Neural cell (in vitro differentiated cells): ENCODE measurements around the gene TTC23. TPM values are rescaled to one million over a fixed set of nuclear protein-coding genes. Genes with fewer than 3 reads are reported as not detected.

ENCODE experiments used
- H2AFZ ChIP-seq: fragments of 200-600, 300-800 bp; sonication (generic), shearing (Covaris generic); 2 replicates; pipeline ENCODE4 v1.6.0; 2014; ENCODE audit warnings: low read depth, mild to moderate bottlenecking, antibody characterized with exemption, low read length, moderate library complexity
- H3F3A ChIP-seq: fragments of 200-600 bp; shearing (Covaris generic); 2 replicates; pipeline ENCODE4 v1.6.1; 2016; ENCODE audit warnings: mild to moderate bottlenecking, moderate library complexity, mixed read lengths, antibody characterized with exemption, low read length; ENCODE audit not compliant: insufficient read depth, poor library complexity, severe bottlenecking
- H3K27ac ChIP-seq: fragments of 200-600, 300-800 bp; sonication (generic), shearing (Covaris generic); 2 replicates; pipeline ENCODE4 v1.5.1; 2014; ENCODE audit warnings: mild to moderate bottlenecking, low read length, moderate library complexity
- H3K27me3 ChIP-seq: fragments of 300-800, 200-600 bp; sonication (generic), shearing (Covaris generic); 2 replicates; pipeline ENCODE4 v1.6.0; 2014; ENCODE audit warnings: mild to moderate bottlenecking, low read depth, low read length, moderate library complexity; ENCODE audit not compliant: insufficient read depth
- H3K36me3 ChIP-seq: fragments of 300-800, 200-600 bp; sonication (generic), shearing (Covaris generic); 2 replicates; pipeline ENCODE4 v1.5.1; 2014; ENCODE audit warnings: mild to moderate bottlenecking, antibody characterized with exemption, low read length, moderate library complexity; ENCODE audit not compliant: insufficient read depth
- H3K4me2 ChIP-seq: fragments of 300-800, 200-600 bp; sonication (generic), shearing (Covaris generic); 2 replicates; pipeline ENCODE4 v1.6.0; 2014; ENCODE audit warnings: mild to moderate bottlenecking, low read length
- H3K4me3 ChIP-seq: fragments of 300-800, 200-600 bp; sonication (generic), shearing (Covaris generic); 2 replicates; pipeline ENCODE4 v1.5.1; 2014; ENCODE audit warnings: mild to moderate bottlenecking, low read length, moderate library complexity
- H3K79me2 ChIP-seq: fragments of 200-600 bp; shearing (Covaris generic); replicated peaks from 2 replicates; pipeline ENCODE4 v1.6.0; 2014; ENCODE audit warnings: mild to moderate bottlenecking, low read length, moderate library complexity; ENCODE audit not compliant: insufficient read depth
- H3K9ac ChIP-seq: fragments of 300-800, 200-600 bp; sonication (generic), shearing (Covaris generic); 2 replicates; pipeline ENCODE4 v1.6.1; 2016; ENCODE audit warnings: mild to moderate bottlenecking, low read length, mixed read lengths
- H3K9me2 ChIP-seq: fragments of 200-600 bp; shearing (Covaris generic); 2 replicates; pipeline ENCODE4 v1.6.1; 2016; ENCODE audit warnings: mild to moderate bottlenecking, low read length, mixed read lengths; ENCODE audit not compliant: insufficient read depth
- H3K9me3 ChIP-seq: fragments of 200-600, 300-800 bp; sonication (generic), shearing (Covaris generic); 2 replicates; pipeline ENCODE4 v1.6.1; 2016; ENCODE audit warnings: mild to moderate bottlenecking, mixed run types, low read length, moderate library complexity, mixed read lengths
- H4K20me1 ChIP-seq: fragments of 200-600 bp; shearing (Covaris generic); 2 replicates; pipeline ENCODE4 v1.6.1; 2016; ENCODE audit warnings: mild to moderate bottlenecking, mixed run types; ENCODE audit not compliant: insufficient read depth
- CTCF ChIP-seq: fragments of 450-650 bp; IDR thresholded peaks from 2 replicates; pipeline ENCODE4 v1.5.1; 2014; ENCODE audit warnings: antibody characterized with exemption, mild to moderate bottlenecking, moderate library complexity; ENCODE audit not compliant: poor library complexity, severe bottlenecking
- EP300 ChIP-seq: fragments of 450-650 bp; conservative IDR thresholded peaks from 2 replicates; pipeline ENCODE4 v1.6.1; 2014; ENCODE audit warnings: antibody characterized with exemption, mild to moderate bottlenecking, moderate library complexity; ENCODE audit not compliant: poor library complexity, severe bottlenecking
- EZH2 ChIP-seq: fragments of 200-600, 300-800 bp; shearing (Covaris generic), sonication (generic); IDR thresholded peaks from 2 replicates; pipeline ENCODE4 v1.6.1; 2014; ENCODE audit warnings: antibody characterized with exemption, low read length, borderline replicate concordance, mild to moderate bottlenecking; ENCODE audit not compliant: insufficient read depth, poor library complexity, severe bottlenecking
- MXI1 ChIP-seq: fragments of 450-650 bp; conservative IDR thresholded peaks from 2 replicates; pipeline ENCODE4 v1.6.1; 2014; ENCODE audit warnings: antibody characterized with exemption, mild to moderate bottlenecking; ENCODE audit not compliant: poor library complexity, severe bottlenecking
- POLR2AphosphoS5 ChIP-seq: IDR thresholded peaks from 2 replicates; pipeline ENCODE4 v1.6.1; 2012
- RAD21 ChIP-seq: fragments of 450-650 bp; conservative IDR thresholded peaks from 2 replicates; pipeline ENCODE4 v1.6.1; 2014; ENCODE audit warnings: antibody characterized with exemption, mild to moderate bottlenecking, moderate library complexity
- SMC3 ChIP-seq: fragments of 450-650 bp; conservative IDR thresholded peaks from 2 replicates; pipeline ENCODE4 v1.6.1; 2014; ENCODE audit warnings: antibody characterized with exemption, mild to moderate bottlenecking, moderate library complexity; ENCODE audit not compliant: poor library complexity
- TAF1 ChIP-seq: IDR thresholded peaks from 2 replicates; pipeline ENCODE4 v1.6.1; 2012; ENCODE audit warnings: low read depth
- polyA plus RNA-seq: library from polyadenylated mRNA; depleted of rRNA; stranded (reverse); fragments of >200 nt; gene quantifications from 2 replicates; pipeline ENCODE4 v1.2.3, GENCODE V29; 2014
- TF ChIP-seq, protein P1 (sequence below): IDR thresholded peaks from 2 replicates; pipeline ENCODE4 v1.6.1; 2012; ENCODE audit warnings: borderline replicate concordance

The TTC23 gene
- polyA plus RNA-seq, 1 donor from 2014 or later = 6.2 TPM

- TF ChIP-seq, protein P1, sequence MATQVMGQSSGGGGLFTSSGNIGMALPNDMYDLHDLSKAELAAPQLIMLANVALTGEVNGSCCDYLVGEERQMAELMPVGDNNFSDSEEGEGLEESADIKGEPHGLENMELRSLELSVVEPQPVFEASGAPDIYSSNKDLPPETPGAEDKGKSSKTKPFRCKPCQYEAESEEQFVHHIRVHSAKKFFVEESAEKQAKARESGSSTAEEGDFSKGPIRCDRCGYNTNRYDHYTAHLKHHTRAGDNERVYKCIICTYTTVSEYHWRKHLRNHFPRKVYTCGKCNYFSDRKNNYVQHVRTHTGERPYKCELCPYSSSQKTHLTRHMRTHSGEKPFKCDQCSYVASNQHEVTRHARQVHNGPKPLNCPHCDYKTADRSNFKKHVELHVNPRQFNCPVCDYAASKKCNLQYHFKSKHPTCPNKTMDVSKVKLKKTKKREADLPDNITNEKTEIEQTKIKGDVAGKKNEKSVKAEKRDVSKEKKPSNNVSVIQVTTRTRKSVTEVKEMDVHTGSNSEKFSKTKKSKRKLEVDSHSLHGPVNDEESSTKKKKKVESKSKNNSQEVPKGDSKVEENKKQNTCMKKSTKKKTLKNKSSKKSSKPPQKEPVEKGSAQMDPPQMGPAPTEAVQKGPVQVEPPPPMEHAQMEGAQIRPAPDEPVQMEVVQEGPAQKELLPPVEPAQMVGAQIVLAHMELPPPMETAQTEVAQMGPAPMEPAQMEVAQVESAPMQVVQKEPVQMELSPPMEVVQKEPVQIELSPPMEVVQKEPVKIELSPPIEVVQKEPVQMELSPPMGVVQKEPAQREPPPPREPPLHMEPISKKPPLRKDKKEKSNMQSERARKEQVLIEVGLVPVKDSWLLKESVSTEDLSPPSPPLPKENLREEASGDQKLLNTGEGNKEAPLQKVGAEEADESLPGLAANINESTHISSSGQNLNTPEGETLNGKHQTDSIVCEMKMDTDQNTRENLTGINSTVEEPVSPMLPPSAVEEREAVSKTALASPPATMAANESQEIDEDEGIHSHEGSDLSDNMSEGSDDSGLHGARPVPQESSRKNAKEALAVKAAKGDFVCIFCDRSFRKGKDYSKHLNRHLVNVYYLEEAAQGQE = no peak
- TF ChIP-seq POLR2AphosphoS5 (no peak), CTCF (no peak), SMC3 (no peak), MXI1 (no peak), EP300 (no peak), RAD21 (no peak), TAF1 (no peak), EZH2 (no peak)
- no peak overlapping the region for H2AFZ ChIP-seq
- no peaks in the 10 kb centered on the region for H3K36me3 ChIP-seq
- no peaks in the 10 kb centered on the region for H4K20me1 ChIP-seq
- H3K9me3 ChIP-seq = no peaks in the 10 kb centered on the region
- H3K4me3 ChIP-seq = no peak overlapping the region
- H3K4me2 ChIP-seq = no peak overlapping the region
- no peaks in the 10 kb centered on the region for H3K79me2 ChIP-seq
- H3K27me3 ChIP-seq = no peaks in the 10 kb centered on the region
- H3K9me2 ChIP-seq = no peaks in the 10 kb centered on the region
- H3K9ac ChIP-seq = no peak overlapping the region
- no peak overlapping the region for H3K27ac ChIP-seq
- H3F3A ChIP-seq = no peaks in the 10 kb centered on the region
Observed at GRCh38 chr15:99138491-99138982, 110.8 kb downstream of the TTC23 start.

DNA sequence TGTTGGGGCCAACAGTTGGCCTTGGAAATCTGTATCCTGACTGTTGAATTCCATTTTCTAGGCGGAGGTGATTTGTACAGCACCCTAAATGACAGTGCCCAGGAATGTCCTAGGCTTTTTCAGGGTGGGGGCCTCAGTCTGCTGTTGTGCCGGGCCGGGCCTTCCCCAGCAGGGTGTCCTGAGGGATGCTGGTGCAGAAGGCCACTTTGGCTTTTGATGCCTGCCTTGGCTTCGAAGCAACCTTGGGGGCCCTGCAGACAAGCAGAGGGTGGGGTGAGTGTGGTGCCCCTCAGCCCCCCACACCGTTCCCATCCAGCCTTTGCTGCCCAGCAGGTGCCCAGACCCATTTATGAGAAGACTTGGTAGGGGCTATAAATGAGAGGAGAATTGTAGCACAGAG lies 111.5 kb downstream of the TTC23 start:
- H3K79me2 ChIP-seq = no peaks in the 10 kb centered on the region
- no peak for TF ChIP-seq TAF1
- no peak for TF ChIP-seq EZH2
- TF ChIP-seq SMC3 = no peak
- no peak for TF ChIP-seq POLR2AphosphoS5
- no peak for TF ChIP-seq RAD21
- no peak for TF ChIP-seq EP300
- TF ChIP-seq, protein P1 = no peak
- TF ChIP-seq MXI1 = no peak
- no peak for TF ChIP-seq CTCF
- no peaks in the 10 kb centered on the region for H3K9me3 ChIP-seq
- H2AFZ ChIP-seq = no peak overlapping the region
- H3F3A ChIP-seq = no peaks in the 10 kb centered on the region
- H3K36me3 ChIP-seq = no peaks in the 10 kb centered on the region
- no peaks in the 10 kb centered on the region for H3K27me3 ChIP-seq
- H3K9ac ChIP-seq = no peak overlapping the region
- no peaks in the 10 kb centered on the region for H3K9me2 ChIP-seq
- no peaks in the 10 kb centered on the region for H4K20me1 ChIP-seq
- H3K4me2 ChIP-seq = no peak overlapping the region
- no peak overlapping the region for H3K4me3 ChIP-seq
- no peak overlapping the region for H3K27ac ChIP-seq
